MM.1S (cell line): ENCODE results near the gene ATP2A3.

ENCODE experiments used
- DNase-seq: peaks from one replicate; pipeline ENCODE4 v3.0.0-alpha.2; 2015
- H2AFZ ChIP-seq: fragments of 300-600 bp; sonication (generic); 2 replicates; pipeline ENCODE4 v1.6.0; 2016; ENCODE audit warnings: antibody characterized with exemption, low read length
- H3F3A ChIP-seq: fragments of 300-600 bp; sonication (generic); 2 replicates; pipeline ENCODE4 v1.6.1; 2016; ENCODE audit warnings: mild to moderate bottlenecking, antibody characterized with exemption, low read length, moderate library complexity, mixed read lengths; ENCODE audit not compliant: insufficient read depth
- H3K27ac ChIP-seq: fragments of 300-600 bp; sonication (generic); 2 replicates; pipeline ENCODE4 v1.5.1; 2016; ENCODE audit warnings: mild to moderate bottlenecking, low read length
- H3K27me3 ChIP-seq: fragments of 300-600 bp; sonication (generic); replicated peaks from 2 replicates; pipeline ENCODE4 v1.6.0; 2016; ENCODE audit warnings: low read length; ENCODE audit not compliant: insufficient read depth
- H3K36me3 ChIP-seq: fragments of 300-600 bp; sonication (generic); replicated peaks from 2 replicates; pipeline ENCODE4 v1.6.1; 2016; ENCODE audit warnings: mild to moderate bottlenecking, low read length, mixed read lengths; ENCODE audit not compliant: insufficient read depth
- H3K4me1 ChIP-seq: fragments of 300-600 bp; sonication (generic); 2 replicates; pipeline ENCODE4 v1.6.1; 2016; ENCODE audit warnings: low read length, mixed read lengths
- H3K4me2 ChIP-seq: fragments of 300-600 bp; sonication (generic); 2 replicates; pipeline ENCODE4 v1.6.0; 2016; ENCODE audit warnings: low read depth, low read length
- H3K4me3 ChIP-seq: fragments of 300-600 bp; sonication (generic); 2 replicates; pipeline ENCODE4 v1.5.1; 2016; ENCODE audit warnings: low read length, mixed read lengths
- H3K79me2 ChIP-seq: fragments of 300-600 bp; sonication (generic); 2 replicates; pipeline ENCODE4 v1.6.1; 2016; ENCODE audit warnings: mixed run types, low read length, mixed read lengths
- H3K9ac ChIP-seq: fragments of 300-600 bp; sonication (generic); 2 replicates; pipeline ENCODE4 v1.6.1; 2016; ENCODE audit warnings: low read length, mixed read lengths
- H3K9me2 ChIP-seq: fragments of 300-600 bp; sonication (generic); replicated peaks from 2 replicates; pipeline ENCODE4 v1.6.1; 2016; ENCODE audit warnings: mild to moderate bottlenecking, low read length, mixed read lengths; ENCODE audit not compliant: insufficient read depth
- H3K9me3 ChIP-seq: fragments of 300-600 bp; sonication (generic); replicated peaks from 2 replicates; pipeline ENCODE4 v1.6.1; 2016; ENCODE audit warnings: mild to moderate bottlenecking, low read length, mixed read lengths; ENCODE audit not compliant: insufficient read depth
- H4K20me1 ChIP-seq: fragments of 300-600 bp; sonication (generic); 2 replicates; pipeline ENCODE4 v1.6.1; 2016; ENCODE audit warnings: mild to moderate bottlenecking, low read length, moderate library complexity, mixed read lengths; ENCODE audit not compliant: insufficient read depth
- EZH2 ChIP-seq: fragments of 300-600 bp; sonication (generic); optimal IDR thresholded peaks from 2 replicates; pipeline ENCODE3; 2017; ENCODE audit warnings: low read depth, mild to moderate bottlenecking, antibody characterized with exemption, low read length, mixed read lengths
- EZH2phosphoT487 ChIP-seq: fragments of 300-600 bp; sonication (generic); IDR thresholded peaks from 2 replicates; pipeline ENCODE4 v1.6.1; 2018; ENCODE audit warnings: antibody characterized with exemption, low read length
- TF ChIP-seq, protein P1 (sequence below): fragments of 300-600 bp; sonication (generic); IDR thresholded peaks from 2 replicates; pipeline ENCODE4 v1.5.1; 2016; ENCODE audit warnings: antibody characterized with exemption, low read length, mixed read lengths

Gene ATP2A3

GRCh38 chr17:3875317-3875716 is 88.9 kb downstream of the ATP2A3 start:
- Histone ChIP-seq H3K9ac (no peak overlapping the region), H3K4me2 (no peak overlapping the region), H3K9me2 (no peaks in the 10 kb centered on the region), H3K79me2 (no peaks in the 10 kb centered on the region), H3K27me3 (no peaks in the 10 kb centered on the region), H3K4me3 (no peak overlapping the region), H2AFZ (no peak overlapping the region), H3K27ac (no peak overlapping the region), H3K4me1 (peaks cover 5% of the 10 kb centered on the region; the same call in 1 of the 2 replicates), H3F3A (0 out of 2 replicates have a peak, but pooled peaks cover 4% of the 10 kb centered on the region), H3K9me3 (no peaks in the 10 kb centered on the region), H3K36me3 (no peaks in the 10 kb centered on the region), H4K20me1 (no peaks in the 10 kb centered on the region)
- no peak for DNase-seq
- TF ChIP-seq EZH2, result no peak
- no peak for TF ChIP-seq EZH2phosphoT487
- TF ChIP-seq, protein P1, sequence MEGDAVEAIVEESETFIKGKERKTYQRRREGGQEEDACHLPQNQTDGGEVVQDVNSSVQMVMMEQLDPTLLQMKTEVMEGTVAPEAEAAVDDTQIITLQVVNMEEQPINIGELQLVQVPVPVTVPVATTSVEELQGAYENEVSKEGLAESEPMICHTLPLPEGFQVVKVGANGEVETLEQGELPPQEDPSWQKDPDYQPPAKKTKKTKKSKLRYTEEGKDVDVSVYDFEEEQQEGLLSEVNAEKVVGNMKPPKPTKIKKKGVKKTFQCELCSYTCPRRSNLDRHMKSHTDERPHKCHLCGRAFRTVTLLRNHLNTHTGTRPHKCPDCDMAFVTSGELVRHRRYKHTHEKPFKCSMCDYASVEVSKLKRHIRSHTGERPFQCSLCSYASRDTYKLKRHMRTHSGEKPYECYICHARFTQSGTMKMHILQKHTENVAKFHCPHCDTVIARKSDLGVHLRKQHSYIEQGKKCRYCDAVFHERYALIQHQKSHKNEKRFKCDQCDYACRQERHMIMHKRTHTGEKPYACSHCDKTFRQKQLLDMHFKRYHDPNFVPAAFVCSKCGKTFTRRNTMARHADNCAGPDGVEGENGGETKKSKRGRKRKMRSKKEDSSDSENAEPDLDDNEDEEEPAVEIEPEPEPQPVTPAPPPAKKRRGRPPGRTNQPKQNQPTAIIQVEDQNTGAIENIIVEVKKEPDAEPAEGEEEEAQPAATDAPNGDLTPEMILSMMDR, result no peak
